ENCODE measurements around the gene CBFA2T2.

- TF ChIP-seq POLR2A (IDR thresholded peaks at IDR 0.05): no peak
- TF ChIP-seq CTCF (IDR thresholded peaks at IDR 0.05): no peak
- TF ChIP-seq EP300 (IDR thresholded peaks at IDR 0.05): no peak
Measured at GRCh38 chr20:33537608-33538007, 47.7 kb downstream of the CBFA2T2 start.

Measured in tibial nerve (tissue), 4 donors.